ENCODE results near the gene TOP3B. TPM values are rescaled to one million over a fixed set of nuclear protein-coding genes. Genes with fewer than 3 reads are reported as not detected.

TOP3B gene
- polyA plus RNA-seq, 3 donors: 9.0 to 31.9 (median 9.5) TPM

GRCh38 chr22:21938071-21938822 is 44.3 kb downstream of the TOP3B start:
- Mint-ChIP-seq H3K4me3 (peak overlapping the region; percentile 78 to 90), H3K27ac (peak overlapping the region; percentile 99 to 100 (median 100)), H3K9me3 (peaks cover 0 to 2% (median 0%) of the 10 kb centered on the region in 7 donors), H3K27me3 (ENCODE audit: low read depth in 3 of 3) (peaks cover 0 to 2% (median 0%) of the 10 kb centered on the region in 3 donors), H3K4me1 (peaks cover 84% of the 10 kb centered on the region), H3K36me3 (peaks cover 40 to 68% of the 10 kb centered on the region in 2 donors)
- Histone ChIP-seq H3K4me3 (replicated peaks in 1 of 3; ENCODE audit: low read depth in 2 of 3, low read length in 3 of 3) (peak overlapping the region; percentile 33 to 72 (median 50)), H3K36me3 (replicated peaks in 1 of 2; ENCODE audit: control insufficient read depth in 1 of 2, insufficient read depth in 2 of 2, low read length in 2 of 2) (peaks cover 23 to 42% of the 10 kb centered on the region in 2 donors), H4K20me1 (ENCODE audit: insufficient read depth, low read length) (peaks cover 20% of the 10 kb centered on the region), H2AFZ (ENCODE audit: insufficient read depth, low read depth, low read length, poor library complexity, severe bottlenecking) (peak overlapping the region; percentile 68), H3K27me3 (ENCODE audit: control insufficient read depth in 2 of 2, insufficient read depth in 2 of 2, low read length in 2 of 2) (no peaks in the 10 kb centered on the region), H3K9me3 (replicated peaks in 1 of 2; ENCODE audit: control insufficient read depth in 1 of 2, insufficient read depth in 1 of 2, low read length in 2 of 2) (no peaks in the 10 kb centered on the region), H3K9ac (ENCODE audit: insufficient read depth, low read length, poor library complexity, severe bottlenecking) (peak overlapping the region; percentile 95), H3K4me2 (replicated peaks; ENCODE audit: extremely low read depth, low read length, poor library complexity, severe bottlenecking) (peak overlapping the region; percentile 81), H3K79me2 (ENCODE audit: insufficient read depth, low read length) (peaks cover 57% of the 10 kb centered on the region), H3K27ac (ENCODE audit: low read depth in 1 of 2, low read length in 2 of 2) (peak overlapping the region; percentile 96 to 99), H3K4me1 (ENCODE audit: control insufficient read depth in 1 of 2, insufficient read depth in 2 of 2, low read length in 2 of 2) (peaks cover 84% of the 10 kb centered on the region in 2 donors)
- DNase-seq: peak; percentile 26 to 99 (median 98)
- under 1% methylated on average over 25 of the region's 42 CpGs for WGBS (ENCODE audit: insufficient coverage)
- TF ChIP-seq, protein P1, sequence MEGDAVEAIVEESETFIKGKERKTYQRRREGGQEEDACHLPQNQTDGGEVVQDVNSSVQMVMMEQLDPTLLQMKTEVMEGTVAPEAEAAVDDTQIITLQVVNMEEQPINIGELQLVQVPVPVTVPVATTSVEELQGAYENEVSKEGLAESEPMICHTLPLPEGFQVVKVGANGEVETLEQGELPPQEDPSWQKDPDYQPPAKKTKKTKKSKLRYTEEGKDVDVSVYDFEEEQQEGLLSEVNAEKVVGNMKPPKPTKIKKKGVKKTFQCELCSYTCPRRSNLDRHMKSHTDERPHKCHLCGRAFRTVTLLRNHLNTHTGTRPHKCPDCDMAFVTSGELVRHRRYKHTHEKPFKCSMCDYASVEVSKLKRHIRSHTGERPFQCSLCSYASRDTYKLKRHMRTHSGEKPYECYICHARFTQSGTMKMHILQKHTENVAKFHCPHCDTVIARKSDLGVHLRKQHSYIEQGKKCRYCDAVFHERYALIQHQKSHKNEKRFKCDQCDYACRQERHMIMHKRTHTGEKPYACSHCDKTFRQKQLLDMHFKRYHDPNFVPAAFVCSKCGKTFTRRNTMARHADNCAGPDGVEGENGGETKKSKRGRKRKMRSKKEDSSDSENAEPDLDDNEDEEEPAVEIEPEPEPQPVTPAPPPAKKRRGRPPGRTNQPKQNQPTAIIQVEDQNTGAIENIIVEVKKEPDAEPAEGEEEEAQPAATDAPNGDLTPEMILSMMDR (IDR thresholded peaks at IDR 0.05): peak; percentile 99
- intact Hi-C loops (cut with micrococcal nuclease): loop anchor here (2.0 to 10.0 kb wide), 5 partner anchors 15 to 283 kb away; partner anchors contain the start of gene PPM1F (in 1 of the 2)

DNA sequence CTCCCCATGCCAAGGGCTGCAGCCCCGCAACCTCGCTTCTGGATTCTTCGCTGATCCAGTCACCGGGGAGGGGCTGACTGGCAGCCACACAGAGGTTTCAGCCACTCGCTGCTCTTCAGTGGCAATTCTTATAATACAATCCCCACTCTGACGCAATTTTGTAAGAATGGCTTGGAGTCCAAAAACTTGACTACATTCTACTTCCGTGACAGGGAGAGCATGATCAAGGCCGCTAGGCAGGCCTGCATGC is 44.8 kb downstream of the TOP3B start:
- H3K36me3 ChIP-seq (replicated peaks in 1 of 2; ENCODE audit: control insufficient read depth in 1 of 2, insufficient read depth in 2 of 2, low read length in 2 of 2): peaks cover 28 to 43% of the 10 kb centered on the region in 2 donors
- peak in 1 of 3 donors; percentile 98 for DNase-seq
- peak overlapping the region; percentile 96 to 99 for H3K27ac ChIP-seq (ENCODE audit: low read depth in 1 of 2, low read length in 2 of 2)
- peaks cover 57% of the 10 kb centered on the region for H3K79me2 ChIP-seq (ENCODE audit: insufficient read depth, low read length)
- peak overlapping the region; percentile 95 for H3K9ac ChIP-seq (ENCODE audit: insufficient read depth, low read length, poor library complexity, severe bottlenecking)
- TF ChIP-seq, protein P1 (IDR thresholded peaks at IDR 0.05): no peak
- H3K36me3 Mint-ChIP-seq: peaks cover 40 to 68% of the 10 kb centered on the region in 2 donors
- H3K4me1 ChIP-seq (ENCODE audit: control insufficient read depth in 1 of 2, insufficient read depth in 2 of 2, low read length in 2 of 2): peaks cover 79% of the 10 kb centered on the region in 2 donors
- no peaks in the 10 kb centered on the region for H3K27me3 ChIP-seq (ENCODE audit: control insufficient read depth in 2 of 2, insufficient read depth in 2 of 2, low read length in 2 of 2)
- H3K4me1 Mint-ChIP-seq: peaks cover 79% of the 10 kb centered on the region
- H3K9me3 Mint-ChIP-seq: peaks cover 0 to 2% (median 0%) of the 10 kb centered on the region in 7 donors
- no peak overlapping the region for H2AFZ ChIP-seq (ENCODE audit: insufficient read depth, low read depth, low read length, poor library complexity, severe bottlenecking)
- intact Hi-C loops (cut with micrococcal nuclease): loop anchor here (2.0 to 10.0 kb wide), 5 partner anchors 15 to 283 kb away; partner anchors contain the start of gene PPM1F (in 2 of the 2)
- peak overlapping the region; percentile 81 for H3K4me2 ChIP-seq (replicated peaks; ENCODE audit: extremely low read depth, low read length, poor library complexity, severe bottlenecking)
- H3K9me3 ChIP-seq (replicated peaks in 1 of 2; ENCODE audit: control insufficient read depth in 1 of 2, insufficient read depth in 1 of 2, low read length in 2 of 2): no peaks in the 10 kb centered on the region
- H3K4me3 ChIP-seq (replicated peaks in 1 of 3; ENCODE audit: low read depth in 2 of 3, low read length in 3 of 3): peak overlapping the region in 1 of 3 experiments; percentile 36
- H3K27ac Mint-ChIP-seq: peak overlapping the region; percentile 99 to 100 (median 100)
- H4K20me1 ChIP-seq (ENCODE audit: insufficient read depth, low read length): peaks cover 21% of the 10 kb centered on the region
- H3K27me3 Mint-ChIP-seq (ENCODE audit: low read depth in 3 of 3): peaks cover 0 to 2% (median 0%) of the 10 kb centered on the region in 3 donors
- WGBS (ENCODE audit: insufficient coverage): 6% methylated on average over 7 of the region's 8 CpGs
- peak overlapping the region; percentile 78 to 90 for H3K4me3 Mint-ChIP-seq
